GM18511 (cell line): ENCODE data around the gene TCEA3.

Experiments used
- ATAC-seq: cut with Tn5 transposase; IDR thresholded peaks from one replicate; pipeline ENCODE4 v1.9.1; 2021; ENCODE audit warnings: mild to moderate bottlenecking, moderate library complexity; ENCODE audit not compliant: unreplicated experiment

TCEA3 gene

GRCh38 chr1:23424293-23425192 lies at the start of gene TCEA3:
TSS of gene TCEA3 (minus strand) at chr1:23424748. CDS start at chr1:23424633, 115 bp downstream.
- no peak for ATAC-seq

- ATAC-seq = no peak
Observed at GRCh38 chr1:23473037-23473800, 48.7 kb upstream of the TCEA3 start.

- no peak for ATAC-seq
Observed at GRCh38 chr1:23472351-23473036, 47.9 kb upstream of the TCEA3 start.

GRCh38 chr1:23471473-23472075 lies 47.0 kb upstream of the TCEA3 start:
- no peak for ATAC-seq

GRCh38 chr1:23470282-23471070 lies 45.9 kb upstream of the TCEA3 start:
- ATAC-seq = no peak

- ATAC-seq = no peak
Observed at GRCh38 chr1:23469372-23469982, 44.9 kb upstream of the TCEA3 start.

- ATAC-seq = no peak
Observed at GRCh38 chr1:23466423-23466989, 42.0 kb upstream of the TCEA3 start.

- no peak for ATAC-seq
Observed at GRCh38 chr1:23463286-23463685, 38.7 kb upstream of the TCEA3 start.

- no peak for ATAC-seq
Observed at GRCh38 chr1:23462766-23463165, 38.2 kb upstream of the TCEA3 start.

GRCh38 chr1:23461050-23461449 lies 36.5 kb upstream of the TCEA3 start:
- ATAC-seq = no peak

- ATAC-seq = no peak
Observed at GRCh38 chr1:23460519-23460918, 36.0 kb upstream of the TCEA3 start.

- no peak for ATAC-seq
Observed at GRCh38 chr1:23459338-23459757, 34.8 kb upstream of the TCEA3 start.

GRCh38 chr1:23456226-23456625 lies 31.7 kb upstream of the TCEA3 start:
- no peak for ATAC-seq

- no peak for ATAC-seq
Observed at GRCh38 chr1:23453455-23454000, 29.0 kb upstream of the TCEA3 start.

- no peak for ATAC-seq
Observed at GRCh38 chr1:23452011-23452411, 27.5 kb upstream of the TCEA3 start.

GRCh38 chr1:23451441-23451840 lies 26.9 kb upstream of the TCEA3 start:
- no peak for ATAC-seq

GRCh38 chr1:23450894-23451293 lies 26.3 kb upstream of the TCEA3 start:
- ATAC-seq = no peak

GRCh38 chr1:23449958-23450357 lies 25.4 kb upstream of the TCEA3 start:
- ATAC-seq = no peak

- no peak for ATAC-seq
Observed at GRCh38 chr1:23449306-23449705, 24.8 kb upstream of the TCEA3 start.
